ENCODE results near the gene CYP24A1.

CYP24A1 gene

GRCh38 chr20:54110457-54110856, 63.3 kb downstream of the CYP24A1 start:
- no peak overlapping the region for H3K27ac ChIP-seq
- TF ChIP-seq CTCF (conservative IDR thresholded peaks at IDR 0.05) = no peak

- TF ChIP-seq CTCF (conservative IDR thresholded peaks at IDR 0.05) = no peak
- no peak overlapping the region for H3K27ac ChIP-seq
These were observed 63.7 kb downstream of the CYP24A1 start for GRCh38 chr20:54110041-54110440.

DNA sequence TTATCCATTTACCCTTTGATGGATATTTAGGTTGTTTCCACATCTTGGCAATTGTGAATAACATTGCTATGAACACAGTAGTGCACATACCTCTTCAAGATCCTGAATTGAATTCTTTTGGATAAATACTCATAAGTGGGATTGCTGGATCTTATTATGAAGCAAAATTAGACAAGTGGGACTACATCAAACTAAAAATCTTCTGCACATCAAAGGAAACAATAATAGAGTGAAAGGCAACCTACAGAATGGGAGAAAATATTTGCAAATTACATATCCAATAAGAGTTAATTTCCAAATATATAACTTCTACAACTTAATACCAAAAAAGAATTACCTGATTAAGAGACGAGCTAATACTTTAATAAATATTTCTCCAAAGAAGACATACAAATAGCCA, 65.0 kb downstream of the CYP24A1 start:
- TF ChIP-seq CTCF (conservative IDR thresholded peaks at IDR 0.05) = no peak
- H3K27ac ChIP-seq = no peak overlapping the region

- H3K27ac ChIP-seq = no peak overlapping the region
- no peak for TF ChIP-seq CTCF (conservative IDR thresholded peaks at IDR 0.05)
These were observed 65.5 kb downstream of the CYP24A1 start for GRCh38 chr20:54108326-54108642.

- no peak overlapping the region for H3K27ac ChIP-seq
- TF ChIP-seq CTCF (conservative IDR thresholded peaks at IDR 0.05) = 0 out of 2 replicates have a peak, but pooled peaks have one; percentile 13
These were observed 66.0 kb downstream of the CYP24A1 start for GRCh38 chr20:54107600-54108325.

- no peak overlapping the region for H3K27ac ChIP-seq
- no peak for TF ChIP-seq CTCF (conservative IDR thresholded peaks at IDR 0.05)
These were observed 66.6 kb downstream of the CYP24A1 start for GRCh38 chr20:54107181-54107580.

DNA sequence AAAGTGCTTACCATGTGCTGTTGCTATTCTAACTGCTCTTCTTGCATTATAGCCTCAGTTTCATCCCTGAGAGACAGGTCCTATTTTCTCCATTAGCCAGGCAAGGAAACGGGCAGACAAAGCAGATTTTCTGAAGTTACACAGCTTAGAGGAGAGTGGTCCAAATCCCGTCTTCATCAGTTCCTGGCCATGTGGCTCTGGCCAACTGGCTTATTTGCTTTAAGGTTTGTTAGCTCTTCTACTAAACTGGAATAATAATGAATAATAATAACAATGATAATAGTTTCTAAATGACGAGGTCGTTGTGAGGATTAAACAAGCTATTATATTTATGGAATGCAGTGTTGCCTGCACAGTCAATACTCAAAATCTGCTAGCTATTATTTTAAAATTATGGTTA, 67.6 kb downstream of the CYP24A1 start:
- no peak for TF ChIP-seq CTCF (conservative IDR thresholded peaks at IDR 0.05)
- no peak overlapping the region for H3K27ac ChIP-seq
